Melanocyte of skin (primary cell): Measurements from ENCODE around the gene PPP3R1. TPM values are rescaled to one million over a fixed set of nuclear protein-coding genes. Genes with fewer than 3 reads are reported as not detected.

Source experiments
- total RNA-seq, 2 donors: library from RNA; depleted of rRNA; stranded (reverse); fragments of >200 nt; gene quantifications; 2 replicates each; pipeline ENCODE4 v1.2.3, GENCODE V29; 2012

Gene PPP3R1, protein sequence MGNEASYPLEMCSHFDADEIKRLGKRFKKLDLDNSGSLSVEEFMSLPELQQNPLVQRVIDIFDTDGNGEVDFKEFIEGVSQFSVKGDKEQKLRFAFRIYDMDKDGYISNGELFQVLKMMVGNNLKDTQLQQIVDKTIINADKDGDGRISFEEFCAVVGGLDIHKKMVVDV
- 10 to 100 TPM; 21.3 to 33.6 TPM for total RNA-seq

DNA sequence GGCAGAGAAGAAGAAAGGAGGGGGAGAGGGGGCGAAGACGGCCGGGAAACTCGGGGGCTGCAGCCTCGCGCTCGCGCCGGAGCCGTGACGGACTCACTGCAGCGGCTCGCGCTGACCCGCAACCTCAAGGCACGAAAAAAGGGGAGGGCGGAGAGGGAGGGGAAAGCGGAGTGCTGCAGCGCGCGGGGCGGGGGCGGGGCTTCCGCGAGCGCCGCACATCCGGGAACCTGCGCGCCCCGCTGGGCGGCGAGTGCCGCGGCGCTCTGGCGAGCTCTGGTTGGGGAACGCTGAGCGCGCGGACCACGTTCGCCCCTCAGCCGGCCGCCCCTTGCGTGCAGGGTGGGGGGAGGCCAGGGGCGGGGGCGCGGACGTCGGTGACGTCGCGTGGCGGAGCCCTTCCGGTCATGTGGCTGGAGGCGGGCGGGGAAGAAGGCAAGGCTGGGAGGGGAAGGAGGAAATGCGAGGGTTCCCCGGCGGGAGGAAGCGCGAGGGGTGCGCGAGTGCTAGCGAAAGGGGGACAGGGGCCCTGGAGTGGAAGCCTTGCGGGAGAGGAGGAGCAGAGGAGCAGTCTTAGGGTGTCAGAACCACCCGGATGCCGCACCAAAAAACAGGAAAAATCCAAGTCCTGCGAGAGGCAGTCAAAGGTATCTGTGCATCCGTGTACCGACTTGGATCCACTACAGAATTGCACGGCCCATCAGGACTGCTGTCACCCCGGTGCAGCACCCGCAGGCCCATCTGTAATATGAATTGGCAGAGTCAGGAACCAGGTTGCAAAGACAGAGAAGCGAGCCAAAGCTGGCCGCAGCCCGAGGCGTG is at the start of gene PPP3R1:
Gene PPP3R1 (minus strand): TSS at position 133 of the 819 bp plus-strand sequence. CDS start 405 bp downstream, outside the sequence.

DNA sequence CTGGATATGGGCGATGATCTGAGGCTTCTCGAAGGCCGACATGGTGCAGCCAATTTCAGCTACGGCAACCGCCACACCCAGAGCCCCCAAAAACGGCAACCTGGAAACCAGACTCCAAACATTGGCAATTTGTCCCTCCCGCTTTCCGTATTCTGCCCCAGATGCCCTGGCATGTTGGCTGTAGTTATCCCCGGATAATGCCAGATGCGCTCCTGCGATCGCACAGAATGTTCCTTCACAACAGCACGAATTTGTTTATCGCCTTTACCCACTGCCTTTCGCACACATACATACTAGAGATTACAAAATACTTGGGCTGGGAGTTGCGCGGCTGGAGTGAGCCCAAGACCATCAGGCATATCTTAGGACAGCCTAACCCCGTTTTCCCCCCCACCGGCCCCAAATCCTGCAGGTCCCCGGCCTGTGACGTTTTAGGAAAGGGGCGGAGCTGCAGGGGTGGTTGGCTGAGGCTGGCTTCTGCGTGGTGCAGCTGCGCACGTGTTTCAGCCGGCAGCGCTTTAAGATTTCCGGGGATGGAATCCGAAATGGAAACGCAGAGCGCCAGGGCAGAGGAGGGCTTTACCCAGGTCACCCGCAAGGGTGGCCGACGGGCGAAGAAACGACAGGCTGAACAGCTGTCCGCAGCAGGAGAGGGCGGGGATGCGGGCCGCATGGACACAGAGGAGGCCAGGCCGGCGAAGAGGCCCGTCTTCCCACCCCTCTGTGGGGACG is 94.8 kb downstream of the PPP3R1 start, which contains the start of gene PNO1:
Gene PNO1 (plus strand): TSS at position 487 of the 732 bp plus-strand sequence. CDS start 47 bp downstream, at position 534.

Other genes with a start within 250 kb of the PPP3R1 start
- gene C1D, start 189.5 kb downstream of the PPP3R1 start, total RNA-seq: 10 to 100 TPM; 25.1 to 36.6 TPM
- 10 to 100 TPM; 12.0 to 23.6 TPM for gene PNO1, start 94.6 kb downstream of the PPP3R1 start, total RNA-seq
- gene CNRIP1, start 67.4 kb upstream of the PPP3R1 start, total RNA-seq: 10 to 100 TPM; 10.7 to 25.3 TPM
- not detected for gene PLEK, start 112.8 kb upstream of the PPP3R1 start, total RNA-seq
- gene FBXO48, start 214.8 kb upstream of the PPP3R1 start, total RNA-seq: 1 to 10 TPM in 1 of 2 donors, under 1 TPM in 1; 0.67 to 1.4 TPM
- 1 to 10 TPM; 3.0 to 5.2 TPM for gene APLF, start 215.1 kb upstream of the PPP3R1 start, total RNA-seq